Upper lobe of right lung (tissue), 1 donor: Measurements from ENCODE around the gene SRXN1. TPM values are rescaled to one million over a fixed set of nuclear protein-coding genes. Genes with fewer than 3 reads are reported as not detected.
A peak's percentile ranks its signal among the peaks of the same experiment; 100 is the strongest.

Experiments
- ATAC-seq: fragments of 200-7000 bp; cut with Tn5 transposase; one replicate; pipeline ENCODE4 v1.9.1; 2020; ENCODE audit warnings: mild to moderate bottlenecking, moderate library complexity
- DNase-seq: peaks from one replicate; pipeline ENCODE4 v3.0.0-alpha.2; 2020
- H3K27ac ChIP-seq: fragments of 200-600 bp; one replicate; pipeline ENCODE4 v1.8.0; 2022
- H3K27me3 ChIP-seq: fragments of 200-600 bp; one replicate; pipeline ENCODE4 v1.8.0; 2022; ENCODE audit warnings: mild to moderate bottlenecking
- H3K36me3 ChIP-seq: fragments of 200-600 bp; one replicate; pipeline ENCODE4 v1.8.0; 2022
- H3K4me1 ChIP-seq: fragments of 200-600 bp; one replicate; pipeline ENCODE4 v1.8.0; 2022
- H3K4me3 ChIP-seq: fragments of 200-600 bp; one replicate; pipeline ENCODE4 v1.8.0; 2022; ENCODE audit warnings: mild to moderate bottlenecking
- H3K9me3 ChIP-seq: fragments of 200-600 bp; one replicate; pipeline ENCODE4 v1.8.0; 2022
- CTCF ChIP-seq: fragments of 200-600 bp; IDR thresholded peaks from one replicate; pipeline ENCODE4 v1.8.0; 2022; ENCODE audit warnings: antibody characterized with exemption
- intact Hi-C: fragments of 100-400 bp; cut with DNase I; formaldehyde crosslinking; loops from one replicate; pipeline ENCODE4 v1.11.0; 2022
- total RNA-seq: library from RNA; stranded (reverse); fragmentation: NEBNext Ultra II Directional; extraction: Animal tissue kit (Norgen Biotek cat#: 25700); gene quantifications from one replicate; pipeline ENCODE4 v1.2.1, GENCODE V29; 2021
- donor health status: DM: no; HTN: yes; CAD: no; lungs with severe emphysema.

The SRXN1 gene
- total RNA-seq, 1 donor from 2014 or later = 41.2 TPM

GRCh38 chr20:689348-689747 lies 36.3 kb upstream of the SRXN1 start:
- Histone ChIP-seq H3K27ac (no peak overlapping the region), H3K27me3 (peaks cover 23% of the 10 kb centered on the region), H3K9me3 (no peaks in the 10 kb centered on the region), H3K36me3 (no peaks in the 10 kb centered on the region), H3K4me3 (no peak overlapping the region), H3K4me1 (no peaks in the 10 kb centered on the region)
- no peak for TF ChIP-seq CTCF
- intact Hi-C loops = no loop called here
- ATAC-seq (peak; percentile 31), DNase-seq (no peak)

GRCh38 chr20:688809-689212 lies 35.8 kb upstream of the SRXN1 start:
- no peaks in the 10 kb centered on the region for H3K36me3 ChIP-seq
- peaks cover 23% of the 10 kb centered on the region for H3K27me3 ChIP-seq
- ATAC-seq = no peak
- H3K27ac ChIP-seq = no peak overlapping the region
- intact Hi-C loops = no loop called here
- H3K4me1 ChIP-seq = no peaks in the 10 kb centered on the region
- H3K9me3 ChIP-seq = no peaks in the 10 kb centered on the region
- no peak for DNase-seq
- TF ChIP-seq CTCF = no peak
- H3K4me3 ChIP-seq = no peak overlapping the region

- ATAC-seq = no peak
- Histone ChIP-seq H3K9me3 (no peaks in the 10 kb centered on the region), H3K36me3 (no peaks in the 10 kb centered on the region), H3K27ac (no peak overlapping the region), H3K27me3 (peaks cover 28% of the 10 kb centered on the region), H3K4me3 (no peak overlapping the region), H3K4me1 (no peaks in the 10 kb centered on the region)
- intact Hi-C loops = no loop called here
- no peak for TF ChIP-seq CTCF
- no peak for DNase-seq
Measured at GRCh38 chr20:687468-688203, 34.6 kb upstream of the SRXN1 start.

- Histone ChIP-seq H3K9me3 (no peaks in the 10 kb centered on the region), H3K27ac (no peak overlapping the region), H3K27me3 (peaks cover 50% of the 10 kb centered on the region), H3K4me1 (no peaks in the 10 kb centered on the region), H3K4me3 (no peak overlapping the region), H3K36me3 (no peaks in the 10 kb centered on the region)
- ATAC-seq = no peak
- no peak for TF ChIP-seq CTCF
- no peak for DNase-seq
- intact Hi-C loops = no loop called here
Measured at GRCh38 chr20:684676-685319, 31.8 kb upstream of the SRXN1 start.

GRCh38 chr20:682123-682522 lies 29.1 kb upstream of the SRXN1 start:
- Histone ChIP-seq H3K27ac (no peak overlapping the region), H3K36me3 (no peaks in the 10 kb centered on the region), H3K4me1 (no peaks in the 10 kb centered on the region), H3K9me3 (no peaks in the 10 kb centered on the region), H3K27me3 (peaks cover 65% of the 10 kb centered on the region), H3K4me3 (no peak overlapping the region)
- TF ChIP-seq CTCF = no peak
- DNase-seq (no peak), ATAC-seq (no peak)
- intact Hi-C loops = no loop called here
